Neural cell (in vitro differentiated cells): Measurements from ENCODE around the gene OR2J1.

Source experiments
- RAD21 ChIP-seq: fragments of 450-650 bp; conservative IDR thresholded peaks from 2 replicates; pipeline ENCODE4 v1.6.1; 2014; ENCODE audit warnings: antibody characterized with exemption, mild to moderate bottlenecking, moderate library complexity
- TF ChIP-seq, protein P1 (sequence below): fragments of 450-650 bp; IDR thresholded peaks from 2 replicates; pipeline ENCODE4 v1.5.1; 2014; ENCODE audit warnings: antibody characterized with exemption, mild to moderate bottlenecking, moderate library complexity; ENCODE audit not compliant: poor library complexity, severe bottlenecking

DNA sequence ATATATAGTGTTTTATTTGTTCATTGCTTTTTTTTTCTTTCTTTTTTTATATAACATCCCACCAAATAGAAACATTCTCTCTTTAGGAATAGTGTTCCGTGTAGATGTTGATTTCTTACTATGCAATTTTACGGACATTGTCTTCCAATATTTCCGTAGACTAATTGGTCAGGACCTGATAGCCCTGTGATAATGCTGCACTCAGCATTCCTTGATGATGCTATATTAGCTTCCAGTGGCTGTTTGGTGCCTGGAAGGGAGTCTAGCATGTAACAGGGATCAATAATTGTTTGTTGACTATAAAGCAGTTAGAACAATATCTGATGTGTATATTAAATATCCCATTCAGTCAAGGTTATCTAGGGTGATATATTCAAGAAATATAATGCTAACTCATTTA lies 47.6 kb upstream of the OR2J1 start:
- TF ChIP-seq RAD21, result no peak
- TF ChIP-seq, protein P1, sequence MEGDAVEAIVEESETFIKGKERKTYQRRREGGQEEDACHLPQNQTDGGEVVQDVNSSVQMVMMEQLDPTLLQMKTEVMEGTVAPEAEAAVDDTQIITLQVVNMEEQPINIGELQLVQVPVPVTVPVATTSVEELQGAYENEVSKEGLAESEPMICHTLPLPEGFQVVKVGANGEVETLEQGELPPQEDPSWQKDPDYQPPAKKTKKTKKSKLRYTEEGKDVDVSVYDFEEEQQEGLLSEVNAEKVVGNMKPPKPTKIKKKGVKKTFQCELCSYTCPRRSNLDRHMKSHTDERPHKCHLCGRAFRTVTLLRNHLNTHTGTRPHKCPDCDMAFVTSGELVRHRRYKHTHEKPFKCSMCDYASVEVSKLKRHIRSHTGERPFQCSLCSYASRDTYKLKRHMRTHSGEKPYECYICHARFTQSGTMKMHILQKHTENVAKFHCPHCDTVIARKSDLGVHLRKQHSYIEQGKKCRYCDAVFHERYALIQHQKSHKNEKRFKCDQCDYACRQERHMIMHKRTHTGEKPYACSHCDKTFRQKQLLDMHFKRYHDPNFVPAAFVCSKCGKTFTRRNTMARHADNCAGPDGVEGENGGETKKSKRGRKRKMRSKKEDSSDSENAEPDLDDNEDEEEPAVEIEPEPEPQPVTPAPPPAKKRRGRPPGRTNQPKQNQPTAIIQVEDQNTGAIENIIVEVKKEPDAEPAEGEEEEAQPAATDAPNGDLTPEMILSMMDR, result no peak
